Thoracic aorta (tissue), 2 donors: ENCODE data around the gene PLA2G15. TPM values are rescaled to one million over a fixed set of nuclear protein-coding genes. Genes with fewer than 3 reads are reported as not detected.

Experiments
- ATAC-seq: fragments of 150-250 bp; one replicate; pipeline ENCODE4 v1.8.0; 2017; ENCODE audit warnings: low read depth; ENCODE audit not compliant: insufficient number of reproducible peaks, low FRiP score
- DNase-seq: peaks from one replicate; pipeline ENCODE4 v3.0.0-alpha.2; 2020; ENCODE audit warnings: low spot score
- H3K27ac ChIP-seq, 2 donors: fragments of 200-600 bp; sonication (generic); 1 replicate in 1 of 2; 2 replicates in 1 of 2; pipeline ENCODE4 v1.5.1; 2016; ENCODE audit warnings: mild to moderate bottlenecking in 2 of 2, moderate library complexity in 2 of 2
- H3K27me3 ChIP-seq: fragments of 200-600 bp; sonication (generic); replicated peaks from 2 replicates; pipeline ENCODE4 v1.6.0; 2016; ENCODE audit warnings: mild to moderate bottlenecking; ENCODE audit not compliant: insufficient read depth
- H3K36me3 ChIP-seq: fragments of 200-600 bp; sonication (generic); one replicate; pipeline ENCODE4 v1.5.1; 2016
- H3K4me1 ChIP-seq, 2 donors: fragments of 200-600 bp; sonication (generic); 1 replicate in 1 of 2; 2 replicates in 1 of 2; pipeline versions ENCODE4 v1.5.1 to v1.6.0; 2016; ENCODE audit warnings: low read depth in 2 of 2, mild to moderate bottlenecking in 1 of 2; ENCODE audit not compliant: control insufficient read depth in 1 of 2
- H3K4me3 ChIP-seq: fragments of 200-600 bp; sonication (generic); 2 replicates; pipeline ENCODE4 v1.5.1; 2016; ENCODE audit warnings: mild to moderate bottlenecking
- H3K9me3 ChIP-seq: fragments of 200-600 bp; sonication (generic); 2 replicates; pipeline ENCODE4 v1.5.1; 2016
- total RNA-seq, 2 donors: library from RNA; depleted of rRNA; stranded (reverse); fragments of >200 nt; gene quantifications; one replicate each; pipeline versions ENCODE4 v1.1.0 to v1.2.3, GENCODE V29; 2016
- TF ChIP-seq, protein P1 (sequence below): fragments of 200-600 bp; sonication (generic); IDR thresholded peaks from one replicate; pipeline ENCODE4 v1.5.1; 2019; ENCODE audit warnings: antibody characterized with exemption

Gene PLA2G15
- total RNA-seq, 2 donors from 2014 or later: 17.8 to 34.9 TPM

DNA sequence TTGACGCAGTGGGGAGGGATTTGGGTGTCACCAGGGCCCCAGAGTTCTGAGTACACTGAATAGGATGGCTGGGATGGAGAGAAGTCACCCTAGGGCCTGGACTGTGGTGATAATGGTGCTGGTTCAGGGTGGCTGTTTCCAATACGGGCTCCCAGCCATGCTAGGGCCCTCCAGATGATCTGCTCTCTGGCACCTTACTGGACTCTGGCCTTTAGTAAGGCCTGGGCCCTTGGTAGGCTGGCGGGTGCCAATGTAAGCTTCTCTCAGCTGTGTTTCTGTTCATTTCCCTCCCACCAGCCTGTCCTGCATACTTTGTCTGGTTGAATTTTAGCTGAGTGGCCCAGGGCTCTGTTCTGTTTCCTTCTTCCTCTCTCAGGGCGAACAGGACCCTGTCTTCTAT is 2.8 kb downstream of the PLA2G15 start:
- Histone ChIP-seq H3K27me3 (no peaks in the 10 kb centered on the region), H3K4me3 (peak overlapping the region; percentile 78), H3K27ac (peak overlapping the region; percentile 65 to 78), H3K9me3 (no peaks in the 10 kb centered on the region), H3K4me1 (peaks cover 49 to 61% of the 10 kb centered on the region in 2 donors), H3K36me3 (peaks cover 24% of the 10 kb centered on the region)
- DNase-seq (no peak), ATAC-seq (no peak)
- TF ChIP-seq, protein P1, sequence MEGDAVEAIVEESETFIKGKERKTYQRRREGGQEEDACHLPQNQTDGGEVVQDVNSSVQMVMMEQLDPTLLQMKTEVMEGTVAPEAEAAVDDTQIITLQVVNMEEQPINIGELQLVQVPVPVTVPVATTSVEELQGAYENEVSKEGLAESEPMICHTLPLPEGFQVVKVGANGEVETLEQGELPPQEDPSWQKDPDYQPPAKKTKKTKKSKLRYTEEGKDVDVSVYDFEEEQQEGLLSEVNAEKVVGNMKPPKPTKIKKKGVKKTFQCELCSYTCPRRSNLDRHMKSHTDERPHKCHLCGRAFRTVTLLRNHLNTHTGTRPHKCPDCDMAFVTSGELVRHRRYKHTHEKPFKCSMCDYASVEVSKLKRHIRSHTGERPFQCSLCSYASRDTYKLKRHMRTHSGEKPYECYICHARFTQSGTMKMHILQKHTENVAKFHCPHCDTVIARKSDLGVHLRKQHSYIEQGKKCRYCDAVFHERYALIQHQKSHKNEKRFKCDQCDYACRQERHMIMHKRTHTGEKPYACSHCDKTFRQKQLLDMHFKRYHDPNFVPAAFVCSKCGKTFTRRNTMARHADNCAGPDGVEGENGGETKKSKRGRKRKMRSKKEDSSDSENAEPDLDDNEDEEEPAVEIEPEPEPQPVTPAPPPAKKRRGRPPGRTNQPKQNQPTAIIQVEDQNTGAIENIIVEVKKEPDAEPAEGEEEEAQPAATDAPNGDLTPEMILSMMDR: no peak

DNA sequence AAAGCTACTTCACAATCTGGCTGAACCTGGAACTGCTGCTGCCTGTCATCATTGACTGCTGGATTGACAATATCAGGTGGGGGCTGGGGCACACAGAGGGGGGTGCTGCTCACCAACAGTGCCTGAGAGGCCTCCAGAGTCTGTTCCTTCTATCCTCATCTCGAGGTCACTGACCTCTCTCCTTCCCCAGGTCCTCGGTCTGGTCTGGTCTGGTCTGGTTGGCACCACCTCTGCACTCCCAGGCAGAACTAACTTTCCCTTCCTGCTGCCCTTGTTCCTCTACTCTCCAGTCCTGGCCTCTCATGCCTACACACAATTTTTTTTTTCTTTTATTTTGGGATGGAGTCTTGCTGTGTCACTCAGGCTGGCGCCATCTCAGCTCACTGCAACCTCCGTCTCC is 4.2 kb downstream of the PLA2G15 start:
- peak overlapping the region in 1 of 2 donors; percentile 16 for H3K27ac ChIP-seq
- H3K4me3 ChIP-seq: no peak overlapping the region
- H3K36me3 ChIP-seq: peaks cover 34% of the 10 kb centered on the region
- H3K27me3 ChIP-seq: no peaks in the 10 kb centered on the region
- TF ChIP-seq, protein P1: no peak
- DNase-seq (no peak), ATAC-seq (no peak)
- H3K4me1 ChIP-seq: peaks cover 46 to 61% of the 10 kb centered on the region in 2 donors
- H3K9me3 ChIP-seq: no peaks in the 10 kb centered on the region

DNA sequence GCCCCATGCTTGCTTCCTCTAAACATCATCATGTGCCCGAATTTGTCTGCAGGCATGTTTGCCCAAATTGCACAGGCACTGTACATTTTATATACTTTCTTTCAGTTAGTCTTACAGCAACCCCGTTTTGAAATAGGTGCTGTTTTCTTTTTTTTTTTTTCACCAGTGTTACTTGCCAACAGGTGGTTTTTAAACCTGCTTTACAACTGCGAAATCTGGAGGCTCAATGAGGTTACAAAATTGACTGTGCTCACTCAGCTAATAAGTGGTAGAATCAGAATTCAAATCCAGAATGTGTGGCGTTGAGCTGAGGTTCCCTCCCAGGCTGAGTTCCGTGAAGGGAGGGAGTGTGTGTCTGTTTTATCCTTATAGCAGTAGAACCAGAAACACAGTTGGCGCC is 5.8 kb downstream of the PLA2G15 start:
- ATAC-seq: no peak
- Histone ChIP-seq H3K27ac (peak overlapping the region; percentile 78 to 95), H3K4me3 (no peak overlapping the region), H3K27me3 (no peaks in the 10 kb centered on the region), H3K36me3 (peaks cover 49% of the 10 kb centered on the region), H3K4me1 (peaks cover 43 to 54% of the 10 kb centered on the region in 2 donors), H3K9me3 (no peaks in the 10 kb centered on the region)
- TF ChIP-seq, protein P1: no peak
- DNase-seq: no peak

DNA sequence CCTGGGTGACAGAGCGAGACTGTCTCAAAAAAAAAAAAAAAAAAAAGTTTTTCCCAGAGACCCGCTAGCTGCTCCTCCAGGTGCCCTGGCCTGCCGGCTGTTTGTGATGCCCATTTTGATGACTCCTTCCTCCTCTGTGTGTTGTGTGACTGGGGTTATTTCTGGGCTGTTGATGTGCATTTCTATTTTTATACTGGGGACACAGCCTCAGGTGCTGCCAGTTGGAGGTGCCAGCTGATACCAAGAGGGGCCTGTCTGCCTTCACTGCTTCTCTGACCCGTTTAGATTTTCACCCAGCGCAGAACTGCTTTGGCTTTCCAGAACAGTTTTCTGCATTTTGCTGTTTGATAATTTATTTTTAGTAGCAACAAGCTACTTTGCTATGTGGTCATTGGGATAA is 6.7 kb downstream of the PLA2G15 start:
- peak overlapping the region; percentile 78 to 95 for H3K27ac ChIP-seq

DNA sequence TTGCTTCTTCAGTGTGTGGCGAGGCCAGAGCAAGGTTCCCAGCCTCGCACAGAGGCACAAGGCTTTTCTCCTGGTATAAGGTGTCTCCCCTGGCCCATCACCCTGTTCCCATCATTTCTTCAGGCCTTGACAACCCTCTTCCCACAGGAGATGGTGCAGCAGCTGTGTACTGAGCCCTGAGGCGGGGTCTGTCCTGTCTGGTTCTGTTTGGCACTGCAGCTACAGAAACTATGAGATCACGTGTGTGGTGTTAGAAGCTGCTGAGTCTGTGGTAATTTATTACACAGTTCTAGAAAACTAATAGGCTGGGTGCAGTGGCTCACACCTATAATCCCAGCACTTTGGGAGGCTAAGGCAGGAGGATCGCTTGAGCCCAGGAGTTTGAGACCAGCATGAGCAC is 7.2 kb downstream of the PLA2G15 start:
- Histone ChIP-seq H3K36me3 (peaks cover 52% of the 10 kb centered on the region), H3K4me1 (peaks cover 33 to 46% of the 10 kb centered on the region in 2 donors), H3K27me3 (no peaks in the 10 kb centered on the region), H3K9me3 (no peaks in the 10 kb centered on the region), H3K4me3 (no peak overlapping the region), H3K27ac (peak overlapping the region; percentile 78 to 95)
- DNase-seq (no peak), ATAC-seq (peak; percentile 44)
- TF ChIP-seq, protein P1: no peak

More for the DNA sequence above, 6.7 kb downstream of the PLA2G15 start:
- no peak for ATAC-seq
- TF ChIP-seq, protein P1: no peak
- no peak for DNase-seq
- Histone ChIP-seq H3K4me3 (no peak overlapping the region), H3K4me1 (peaks cover 36 to 46% of the 10 kb centered on the region in 2 donors), H3K36me3 (peaks cover 52% of the 10 kb centered on the region), H3K27me3 (no peaks in the 10 kb centered on the region), H3K9me3 (no peaks in the 10 kb centered on the region)
